Mucosa of rectum (tissue), 2 donors: ENCODE measurements around the gene FBXL16.

Source experiments
- H3K27ac ChIP-seq, 2 donors: one replicate each; pipeline ENCODE4 v1.7.0; 2013; ENCODE audit warnings: inconsistent platforms in 2 of 2, low read depth in 2 of 2, low read length in 2 of 2
- H3K27me3 ChIP-seq, 2 donors: one replicate each; pipeline ENCODE4 v1.7.0; 2013; ENCODE audit warnings: low read length in 2 of 2; ENCODE audit not compliant: control insufficient read depth in 2 of 2, insufficient read depth in 2 of 2
- H3K36me3 ChIP-seq, 2 donors: one replicate each; pipeline ENCODE4 v1.7.0; 2013; ENCODE audit warnings: low read length in 2 of 2; ENCODE audit not compliant: control insufficient read depth in 2 of 2, insufficient read depth in 2 of 2
- H3K4me1 ChIP-seq, 2 donors: one replicate each; pipeline ENCODE4 v1.7.0; 2013; ENCODE audit warnings: low read length in 2 of 2, mild to moderate bottlenecking in 1 of 2; ENCODE audit not compliant: control insufficient read depth in 2 of 2, insufficient read depth in 2 of 2
- H3K4me3 ChIP-seq, 2 donors: one replicate each; pipeline ENCODE4 v1.7.0; 2013; ENCODE audit warnings: low read length in 2 of 2
- H3K9ac ChIP-seq, 2 donors: one replicate each; pipeline ENCODE4 v1.7.0; 2013; ENCODE audit warnings: low read length in 2 of 2, low read depth in 1 of 2, mild to moderate bottlenecking in 1 of 2
- H3K9me3 ChIP-seq, 2 donors: one replicate each; pipeline ENCODE4 v1.7.0; 2013; ENCODE audit warnings: low read length in 2 of 2; ENCODE audit not compliant: control insufficient read depth in 2 of 2
- donor health status: healthy.
- donor health status: Normal muscosa, but diverticular disease.

FBXL16 gene

DNA sequence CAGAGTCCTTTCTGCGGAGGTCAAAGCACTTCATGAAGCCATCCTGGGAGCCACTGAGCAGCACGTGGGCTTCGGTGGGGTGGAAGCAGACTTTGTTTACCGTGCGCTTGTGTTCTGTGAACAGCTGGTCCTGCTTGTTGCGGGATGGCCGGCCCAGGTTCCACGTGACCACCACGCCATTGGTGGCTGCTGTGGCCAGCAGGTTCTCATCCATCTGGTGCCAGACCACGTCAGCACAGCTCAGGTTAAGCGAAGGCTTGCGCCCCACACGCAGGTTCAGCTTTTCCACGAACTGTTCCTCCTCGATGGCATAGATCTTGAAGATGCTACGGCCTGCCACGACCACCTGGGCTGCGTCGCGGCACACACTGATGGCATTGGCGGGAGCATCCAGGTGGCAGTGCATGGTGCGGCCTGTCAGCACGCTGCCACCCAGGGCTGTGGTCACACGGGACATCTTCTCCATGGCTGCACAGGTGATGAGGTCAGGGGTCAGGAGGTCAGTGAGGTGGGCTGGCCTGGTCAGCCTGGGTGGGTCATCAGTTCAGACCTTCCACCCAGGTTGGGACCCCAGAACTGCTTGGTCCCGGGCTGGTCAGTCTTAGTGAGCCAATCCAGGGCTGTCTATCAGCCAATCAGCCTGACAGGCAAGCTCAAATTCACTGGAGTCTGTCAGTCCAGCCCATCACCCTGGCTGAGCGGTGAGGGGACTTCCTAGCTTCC lies 16.3 kb downstream of the FBXL16 start:
- Histone ChIP-seq H3K27ac (peak overlapping the region in 1 of 2 donors; percentile 75), H3K27me3 (peaks cover 0 to 8% of the 10 kb centered on the region in 2 donors), H3K36me3 (peaks cover 0 to 3% of the 10 kb centered on the region in 2 donors), H3K4me1 (peaks cover 19% of the 10 kb centered on the region in 2 donors), H3K4me3 (peak overlapping the region; percentile 74 to 90), H3K9me3 (no peaks in the 10 kb centered on the region), H3K9ac (peak overlapping the region; percentile 88)

DNA sequence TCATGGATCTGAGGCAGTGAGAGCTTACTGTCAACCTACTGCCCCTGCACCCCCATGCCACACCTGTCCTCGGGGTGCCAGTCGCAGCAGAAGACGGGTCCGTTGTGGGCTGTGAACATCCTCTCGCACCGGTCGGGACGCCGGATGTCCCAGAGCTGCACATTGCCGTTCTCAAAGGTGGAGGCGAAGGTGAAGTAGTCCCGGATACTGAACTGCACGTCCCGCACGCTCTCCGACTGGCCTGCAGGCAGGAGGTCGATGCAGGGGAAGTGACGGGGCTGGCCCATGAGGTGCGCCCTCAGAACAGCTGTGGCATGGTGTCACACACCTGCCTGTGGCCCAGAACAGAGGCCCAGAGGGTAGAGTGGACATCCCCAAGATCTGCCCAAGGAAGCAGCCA lies 18.1 kb downstream of the FBXL16 start:
- no peaks in the 10 kb centered on the region for H3K9me3 ChIP-seq
- H3K27ac ChIP-seq, result no peak overlapping the region
- H3K27me3 ChIP-seq, result no peaks in the 10 kb centered on the region
- H3K9ac ChIP-seq, result no peak overlapping the region
- H3K4me1 ChIP-seq, result peaks cover 25 to 27% of the 10 kb centered on the region in 2 donors
- H3K4me3 ChIP-seq, result no peak overlapping the region
- H3K36me3 ChIP-seq, result peaks cover 0 to 11% of the 10 kb centered on the region in 2 donors

DNA sequence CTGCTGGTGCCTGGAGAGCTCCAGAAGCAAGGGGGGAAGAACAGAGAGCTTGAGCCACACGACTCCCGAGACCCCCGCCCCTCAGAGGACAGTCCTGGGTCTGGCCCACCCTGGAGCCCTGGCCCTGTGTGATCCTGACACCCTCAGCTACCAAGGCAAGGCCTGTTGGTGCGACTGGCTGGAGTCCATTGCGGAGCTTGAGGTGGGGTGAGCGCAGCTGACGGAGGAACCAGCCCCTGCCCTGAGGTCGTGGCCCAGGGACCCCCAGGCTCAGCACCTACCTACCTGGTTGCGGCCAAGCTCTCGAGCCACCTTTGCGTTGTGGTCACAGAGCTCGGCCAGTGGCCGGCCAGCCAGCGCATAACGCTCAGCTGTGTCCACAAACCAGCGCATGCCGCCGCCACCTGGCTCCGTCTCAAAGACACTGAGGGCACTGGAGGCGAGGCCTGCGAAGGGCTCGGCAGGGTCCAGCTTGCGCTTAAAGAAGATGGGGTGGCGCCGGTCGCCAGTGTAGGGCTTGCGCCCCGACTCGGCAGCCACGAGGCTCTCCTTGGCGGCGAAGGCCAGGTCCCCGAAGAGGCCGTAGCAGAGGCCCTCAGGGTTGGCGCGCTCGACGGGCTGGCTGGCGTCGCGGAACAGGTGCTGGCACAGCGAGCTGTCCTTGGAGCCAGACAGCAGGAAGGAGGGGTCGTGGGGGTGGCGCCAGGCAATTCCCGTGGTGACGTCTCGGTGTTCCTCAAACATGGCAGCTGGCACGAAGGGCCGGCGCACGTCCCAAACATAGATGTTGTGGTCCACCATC lies 18.9 kb downstream of the FBXL16 start:
- Histone ChIP-seq H3K27ac (no peak overlapping the region), H3K4me1 (peaks cover 32 to 34% of the 10 kb centered on the region in 2 donors), H3K27me3 (no peaks in the 10 kb centered on the region), H3K36me3 (peaks cover 8 to 19% of the 10 kb centered on the region in 2 donors), H3K9ac (no peak overlapping the region), H3K4me3 (no peak overlapping the region), H3K9me3 (no peaks in the 10 kb centered on the region)

DNA sequence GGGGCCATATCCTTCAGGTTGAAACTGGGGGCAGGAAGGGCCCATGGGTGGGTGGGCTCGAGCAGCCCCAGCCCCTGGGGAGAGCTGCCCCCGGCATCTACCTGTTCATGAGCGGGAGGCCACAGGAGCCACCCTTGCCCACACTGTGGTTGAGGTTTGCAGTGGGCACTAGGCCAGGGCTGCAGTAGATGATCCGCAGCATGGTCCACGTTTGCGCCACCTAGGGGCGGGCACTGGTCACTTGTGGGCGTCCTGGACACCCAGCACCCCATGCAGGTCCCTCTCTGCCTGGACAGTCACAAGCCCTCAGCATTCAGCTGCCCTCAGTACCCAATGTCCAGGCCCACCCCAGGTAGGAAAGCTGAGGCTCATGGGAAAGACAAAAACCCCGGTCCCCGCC lies 19.6 kb downstream of the FBXL16 start:
- H3K27me3 ChIP-seq, result no peaks in the 10 kb centered on the region
- peaks cover 12 to 23% of the 10 kb centered on the region in 2 donors for H3K36me3 ChIP-seq
- H3K4me1 ChIP-seq, result peaks cover 38 to 41% of the 10 kb centered on the region in 2 donors
- H3K9me3 ChIP-seq, result no peaks in the 10 kb centered on the region
- H3K9ac ChIP-seq, result no peak overlapping the region
- H3K27ac ChIP-seq, result no peak overlapping the region
- H3K4me3 ChIP-seq, result no peak overlapping the region

DNA sequence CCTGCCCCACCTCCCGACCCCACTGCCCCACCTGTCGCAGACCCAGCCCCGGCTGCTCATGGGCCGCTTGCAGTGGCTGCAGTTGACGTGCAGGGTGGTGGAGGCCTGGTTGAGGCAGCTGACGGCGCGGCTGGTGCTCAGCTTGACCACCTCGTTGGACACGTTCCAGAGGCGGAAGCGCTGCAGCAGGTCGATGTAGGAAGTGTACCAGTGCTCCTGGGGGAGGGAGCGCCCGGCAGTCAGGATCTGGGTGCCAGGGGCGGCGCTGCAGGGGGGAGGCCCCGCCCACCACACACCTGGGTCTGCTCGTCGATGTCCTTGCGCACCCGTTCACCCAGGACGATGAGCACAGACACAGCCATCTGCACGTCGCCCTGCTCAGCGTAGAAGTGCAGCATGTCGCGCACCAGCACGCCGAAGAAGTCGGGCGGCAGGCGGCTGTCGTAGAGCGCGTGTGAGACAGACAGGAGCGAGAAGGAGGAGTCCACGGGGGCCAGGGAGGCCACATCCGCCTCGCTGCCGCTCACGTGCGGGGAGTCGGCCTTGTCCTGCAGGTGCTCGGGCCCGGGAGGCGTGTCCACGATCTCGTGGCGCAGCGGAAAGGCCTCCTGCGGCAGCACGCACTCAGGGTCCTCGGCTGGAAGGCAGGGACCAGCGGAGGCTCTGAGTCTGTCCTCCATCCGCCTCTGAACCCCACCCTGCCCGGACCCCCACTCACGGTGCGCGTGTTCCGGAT lies 20.5 kb downstream of the FBXL16 start:
- H3K9me3 ChIP-seq, result no peaks in the 10 kb centered on the region
- H3K9ac ChIP-seq, result no peak overlapping the region
- H3K36me3 ChIP-seq, result peaks cover 12 to 23% of the 10 kb centered on the region in 2 donors
- H3K27me3 ChIP-seq, result no peaks in the 10 kb centered on the region
- H3K4me1 ChIP-seq, result peaks cover 38 to 44% of the 10 kb centered on the region in 2 donors
- peak overlapping the region in 1 of 2 donors; percentile 78 for H3K4me3 ChIP-seq
- H3K27ac ChIP-seq, result no peak overlapping the region

DNA sequence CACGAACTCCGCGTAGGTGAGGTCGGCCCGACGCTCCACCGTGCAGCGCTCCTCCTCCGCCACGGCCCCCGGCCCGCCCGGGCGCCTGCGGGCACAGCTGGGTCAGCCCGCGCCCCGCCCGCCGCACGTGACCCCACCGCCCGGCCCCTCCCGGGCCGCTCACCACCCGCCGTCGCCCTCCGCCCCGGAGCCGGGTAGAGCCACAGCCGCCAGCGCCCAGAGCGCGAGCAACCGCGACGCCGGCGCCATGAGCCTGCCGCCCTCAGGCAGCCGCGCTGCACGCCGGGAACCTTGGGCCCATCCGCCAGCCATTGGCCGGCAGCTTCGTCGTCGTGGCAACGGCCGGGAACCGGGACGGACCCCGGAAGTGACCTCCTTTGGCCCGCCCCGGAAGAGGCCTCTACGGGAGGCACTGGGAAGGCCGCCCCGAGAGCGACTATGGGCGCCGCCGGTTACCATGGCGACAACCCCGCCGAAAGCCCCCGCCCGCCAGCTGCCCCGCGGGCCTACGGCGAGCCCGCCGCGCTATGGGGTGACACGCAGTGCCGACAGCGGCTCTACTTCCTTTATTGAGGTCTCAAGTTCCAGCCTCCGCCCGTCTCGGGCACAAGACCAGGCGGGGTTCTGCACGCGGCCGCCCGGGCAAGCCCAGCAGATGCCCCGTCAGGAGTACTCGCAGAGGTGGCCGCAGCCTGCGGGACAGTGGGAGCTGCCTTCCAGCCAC lies 21.4 kb downstream of the FBXL16 start, which contains the start of gene JMJD8:
Gene JMJD8 (minus strand): TSS at position 264 of the 724 bp plus-strand sequence. CDS start 15 bp downstream, at position 249.
- peak within 1 kb of the TSS; percentile 81 to 82 for H3K27ac ChIP-seq
- no peaks in the 10 kb centered on the region for H3K9me3 ChIP-seq
- no peaks in the 10 kb centered on the region for H3K27me3 ChIP-seq
- H3K9ac ChIP-seq, result peak within 1 kb of the TSS; percentile 41 to 70
- H3K4me3 ChIP-seq, result peak within 1 kb of the TSS; percentile 74 to 78
- peaks cover 12 to 23% of the 10 kb centered on the region in 2 donors for H3K36me3 ChIP-seq
- peaks cover 36 to 41% of the 10 kb centered on the region in 2 donors for H3K4me1 ChIP-seq

DNA sequence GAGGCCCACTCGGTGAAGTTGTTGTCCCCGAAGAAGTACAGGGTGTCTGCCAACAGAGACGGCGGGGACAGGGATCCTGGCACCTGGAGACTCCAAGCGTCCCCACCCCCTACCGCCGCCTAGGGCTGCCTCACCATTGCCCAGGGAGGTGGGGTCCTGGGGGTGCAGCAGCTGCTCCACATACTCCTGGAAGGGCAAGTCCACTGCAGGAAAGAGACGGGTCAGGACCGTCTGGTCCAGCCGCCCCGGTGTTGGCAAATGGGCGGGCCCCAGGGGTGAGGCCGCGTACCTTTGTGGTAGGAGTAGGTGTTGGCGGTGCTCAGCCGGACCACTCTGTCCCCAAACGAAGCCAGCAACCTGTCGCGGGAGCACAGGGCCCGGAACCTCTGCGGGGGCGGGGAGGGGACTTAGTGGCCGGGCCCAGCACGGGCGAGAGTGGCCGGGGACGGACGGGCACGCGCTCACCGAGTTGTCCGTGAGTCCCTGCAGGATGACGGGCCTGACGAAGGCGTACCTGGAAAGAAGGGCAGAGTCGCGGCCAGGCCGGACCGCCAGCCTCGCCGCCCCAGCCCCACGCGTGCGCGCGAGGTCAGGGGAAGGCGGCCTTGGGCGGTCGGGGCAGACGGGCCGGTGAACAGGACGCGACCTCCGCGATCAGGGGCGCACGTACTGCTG lies 22.1 kb downstream of the FBXL16 start:
- peak overlapping the region; percentile 41 to 69 for H3K9ac ChIP-seq
- peak overlapping the region; percentile 68 to 78 for H3K4me3 ChIP-seq
- H3K9me3 ChIP-seq, result no peaks in the 10 kb centered on the region
- H3K27ac ChIP-seq, result peak overlapping the region; percentile 63 to 82
- peaks cover 37 to 38% of the 10 kb centered on the region in 2 donors for H3K4me1 ChIP-seq
- H3K27me3 ChIP-seq, result no peaks in the 10 kb centered on the region
- peaks cover 12 to 23% of the 10 kb centered on the region in 2 donors for H3K36me3 ChIP-seq

DNA sequence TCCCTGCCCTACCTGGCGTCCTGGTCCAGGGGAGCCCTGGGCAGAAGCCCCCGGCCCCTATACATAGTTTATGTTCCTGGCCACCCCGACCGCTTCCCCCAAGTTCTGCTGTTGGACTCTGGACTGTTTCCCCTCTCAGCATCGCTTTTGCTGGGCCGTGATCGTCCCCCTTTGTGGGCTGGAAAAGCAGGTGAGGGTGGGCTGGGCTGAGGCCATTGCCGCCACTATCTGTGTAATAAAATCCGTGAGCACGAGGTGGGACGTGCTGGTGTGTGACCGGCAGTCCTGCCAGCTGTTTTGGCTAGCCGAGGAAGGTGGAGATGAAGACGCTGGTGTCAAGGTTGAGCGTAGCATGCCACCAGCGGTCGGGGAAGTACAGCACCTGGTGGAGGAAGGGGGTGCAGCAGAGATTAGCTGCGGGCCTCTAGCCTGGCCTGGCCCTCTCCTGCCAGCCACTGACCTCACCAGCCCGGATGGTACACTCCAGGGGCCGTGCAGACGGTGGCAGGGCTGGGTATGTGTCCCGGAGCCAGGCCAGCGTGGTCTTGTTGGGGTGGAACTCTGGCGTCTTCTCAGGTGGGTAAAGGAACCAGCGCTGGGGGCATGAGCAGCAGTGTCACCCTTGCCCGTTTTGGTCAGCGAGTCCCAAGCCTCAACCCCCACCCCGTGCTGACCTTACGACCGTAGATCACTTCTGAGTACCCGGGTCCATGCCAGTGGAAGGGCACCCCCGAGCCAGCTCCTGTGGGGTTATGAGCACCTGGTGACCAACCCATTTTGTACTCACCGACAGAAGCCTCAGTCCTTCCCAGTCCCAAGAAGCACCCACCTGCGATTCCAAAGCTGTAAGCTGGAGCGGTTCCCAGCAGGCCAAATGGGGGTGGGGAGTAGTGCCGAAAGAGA lies 22.9 kb downstream of the FBXL16 start:
- peaks cover 12 to 23% of the 10 kb centered on the region in 2 donors for H3K36me3 ChIP-seq
- H3K27me3 ChIP-seq, result no peaks in the 10 kb centered on the region
- H3K27ac ChIP-seq, result no peak overlapping the region
- H3K9ac ChIP-seq, result peak overlapping the region in 1 of 2 donors; percentile 69
- peak overlapping the region; percentile 68 to 78 for H3K4me3 ChIP-seq
- H3K4me1 ChIP-seq, result peaks cover 37 to 38% of the 10 kb centered on the region in 2 donors
- H3K9me3 ChIP-seq, result no peaks in the 10 kb centered on the region
